ENCODE results near the gene KLHDC7A.

DNA sequence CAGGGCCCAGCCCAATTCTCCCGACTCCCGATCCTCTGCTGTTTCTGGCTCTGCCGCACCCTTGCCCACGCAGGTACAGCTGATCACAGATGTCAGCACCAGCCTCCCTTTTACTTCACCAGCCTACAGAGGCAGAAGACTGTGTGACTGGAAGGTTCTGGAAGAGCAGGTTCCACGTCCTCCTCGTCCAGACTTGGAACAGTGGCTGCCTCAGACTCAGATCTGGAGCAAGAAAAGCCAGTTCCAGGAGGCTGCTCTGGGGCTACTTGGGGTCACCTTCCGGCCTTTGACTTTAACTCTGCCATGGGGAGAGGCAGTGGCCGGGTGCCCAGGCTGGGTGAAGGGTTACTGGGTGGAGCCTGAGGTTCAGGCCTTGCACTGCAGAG lies 16.1 kb upstream of the KLHDC7A start:
- TF ChIP-seq, protein P1, sequence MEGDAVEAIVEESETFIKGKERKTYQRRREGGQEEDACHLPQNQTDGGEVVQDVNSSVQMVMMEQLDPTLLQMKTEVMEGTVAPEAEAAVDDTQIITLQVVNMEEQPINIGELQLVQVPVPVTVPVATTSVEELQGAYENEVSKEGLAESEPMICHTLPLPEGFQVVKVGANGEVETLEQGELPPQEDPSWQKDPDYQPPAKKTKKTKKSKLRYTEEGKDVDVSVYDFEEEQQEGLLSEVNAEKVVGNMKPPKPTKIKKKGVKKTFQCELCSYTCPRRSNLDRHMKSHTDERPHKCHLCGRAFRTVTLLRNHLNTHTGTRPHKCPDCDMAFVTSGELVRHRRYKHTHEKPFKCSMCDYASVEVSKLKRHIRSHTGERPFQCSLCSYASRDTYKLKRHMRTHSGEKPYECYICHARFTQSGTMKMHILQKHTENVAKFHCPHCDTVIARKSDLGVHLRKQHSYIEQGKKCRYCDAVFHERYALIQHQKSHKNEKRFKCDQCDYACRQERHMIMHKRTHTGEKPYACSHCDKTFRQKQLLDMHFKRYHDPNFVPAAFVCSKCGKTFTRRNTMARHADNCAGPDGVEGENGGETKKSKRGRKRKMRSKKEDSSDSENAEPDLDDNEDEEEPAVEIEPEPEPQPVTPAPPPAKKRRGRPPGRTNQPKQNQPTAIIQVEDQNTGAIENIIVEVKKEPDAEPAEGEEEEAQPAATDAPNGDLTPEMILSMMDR (conservative IDR thresholded peaks at IDR 0.05 in 1 of 2, IDR thresholded peaks at IDR 0.05 in 1 of 2; ENCODE audit: extremely low read depth in 1 of 2, insufficient read depth in 1 of 2, low read depth in 1 of 2, low read length in 2 of 2), result no peak
- TF ChIP-seq EZH2 (IDR thresholded peaks at IDR 0.05; ENCODE audit: borderline replicate concordance, low read length), result no peak
